ENCODE data around the gene MRPL19.
A peak's percentile ranks its signal among the peaks of the same experiment; 100 is the strongest.
"Not testable (repeated sequence)": the region's sequence is repeated elsewhere in the genome, so short reads cannot be mapped to it uniquely, and the experiment has no call there.

MRPL19 gene

GRCh38 chr2:75616933-75617332, 29.6 kb upstream of the MRPL19 start:
- DNase-seq, result no peak

- no peak for DNase-seq
Observed at GRCh38 chr2:75619956-75620740, 26.4 kb upstream of the MRPL19 start.

GRCh38 chr2:75621228-75621627, 25.4 kb upstream of the MRPL19 start:
- DNase-seq, result no peak

GRCh38 chr2:75622500-75622899, 24.1 kb upstream of the MRPL19 start:
- DNase-seq, result no peak

- DNase-seq, result no peak
Observed at GRCh38 chr2:75622929-75623328, 23.7 kb upstream of the MRPL19 start.

- DNase-seq, result peak; percentile 38
Observed at GRCh38 chr2:75627902-75628504, 18.6 kb upstream of the MRPL19 start.

GRCh38 chr2:75632091-75632701, 14.4 kb upstream of the MRPL19 start:
- no peak for DNase-seq

- no peak for DNase-seq
Observed at GRCh38 chr2:75632813-75633212, 13.8 kb upstream of the MRPL19 start.

GRCh38 chr2:75633620-75634019, 13.0 kb upstream of the MRPL19 start:
- no peak for DNase-seq

GRCh38 chr2:75634945-75635344, 11.6 kb upstream of the MRPL19 start:
- no peak for DNase-seq

GRCh38 chr2:75637568-75637967, 9.0 kb upstream of the MRPL19 start:
- no peak for DNase-seq

GRCh38 chr2:75640621-75641121, 5.9 kb upstream of the MRPL19 start:
- DNase-seq, result peak; percentile 18

- DNase-seq, result no peak
Observed at GRCh38 chr2:75641587-75641986, 5.0 kb upstream of the MRPL19 start.

GRCh38 chr2:75643980-75644379, 2.6 kb upstream of the MRPL19 start:
- DNase-seq, result no peak

GRCh38 chr2:75645643-75646042, 940 bp upstream of the MRPL19 start:
- no peak for DNase-seq

- no peak for DNase-seq
Observed at GRCh38 chr2:75646090-75646582, 447 bp upstream of the MRPL19 start.

- no peak for DNase-seq
Observed at GRCh38 chr2:75647771-75648170, 1.2 kb downstream of the MRPL19 start.

GRCh38 chr2:75654012-75654411, 7.4 kb downstream of the MRPL19 start:
- DNase-seq, result no peak

- no peak for DNase-seq
Observed at GRCh38 chr2:75655861-75656260, 9.3 kb downstream of the MRPL19 start.

GRCh38 chr2:75656563-75656962, 10.0 kb downstream of the MRPL19 start:
- no peak for DNase-seq

- DNase-seq, result no peak
Observed at GRCh38 chr2:75657798-75658197, 11.2 kb downstream of the MRPL19 start.

- no peak for DNase-seq
Observed at GRCh38 chr2:75666911-75667310, 20.3 kb downstream of the MRPL19 start.

GRCh38 chr2:75667884-75668283, 21.3 kb downstream of the MRPL19 start:
- DNase-seq, result no peak

GRCh38 chr2:75675423-75675822, 28.8 kb downstream of the MRPL19 start:
- DNase-seq, result not testable (repeated sequence)
